Endometrial microvascular endothelial cells (primary cell): ENCODE data around the gene SFRP4. TPM values are rescaled to one million over a fixed set of nuclear protein-coding genes. Genes with fewer than 3 reads are reported as not detected.
"Not testable (repeated sequence)": the region's sequence is repeated elsewhere in the genome, so short reads cannot be mapped to it uniquely, and the experiment has no call there.

Experiments used
- in situ Hi-C: cut with HindIII; loops from 2 replicates; pipeline ENCODE4 v1.10.0; 2017; ENCODE audit warnings: low sequenced_read_pairs, low pct_unique_long_range_greater_than_20kb; ENCODE audit errors: inconsistent ontology term
- total RNA-seq: library from RNA; depleted of rRNA; stranded (reverse); fragments of >200 nt; gene quantifications from one replicate; pipeline ENCODE4 v1.2.3, GENCODE V29; 2015; ENCODE audit errors: inconsistent ontology term

The SFRP4 gene
- total RNA-seq = not detected

DNA sequence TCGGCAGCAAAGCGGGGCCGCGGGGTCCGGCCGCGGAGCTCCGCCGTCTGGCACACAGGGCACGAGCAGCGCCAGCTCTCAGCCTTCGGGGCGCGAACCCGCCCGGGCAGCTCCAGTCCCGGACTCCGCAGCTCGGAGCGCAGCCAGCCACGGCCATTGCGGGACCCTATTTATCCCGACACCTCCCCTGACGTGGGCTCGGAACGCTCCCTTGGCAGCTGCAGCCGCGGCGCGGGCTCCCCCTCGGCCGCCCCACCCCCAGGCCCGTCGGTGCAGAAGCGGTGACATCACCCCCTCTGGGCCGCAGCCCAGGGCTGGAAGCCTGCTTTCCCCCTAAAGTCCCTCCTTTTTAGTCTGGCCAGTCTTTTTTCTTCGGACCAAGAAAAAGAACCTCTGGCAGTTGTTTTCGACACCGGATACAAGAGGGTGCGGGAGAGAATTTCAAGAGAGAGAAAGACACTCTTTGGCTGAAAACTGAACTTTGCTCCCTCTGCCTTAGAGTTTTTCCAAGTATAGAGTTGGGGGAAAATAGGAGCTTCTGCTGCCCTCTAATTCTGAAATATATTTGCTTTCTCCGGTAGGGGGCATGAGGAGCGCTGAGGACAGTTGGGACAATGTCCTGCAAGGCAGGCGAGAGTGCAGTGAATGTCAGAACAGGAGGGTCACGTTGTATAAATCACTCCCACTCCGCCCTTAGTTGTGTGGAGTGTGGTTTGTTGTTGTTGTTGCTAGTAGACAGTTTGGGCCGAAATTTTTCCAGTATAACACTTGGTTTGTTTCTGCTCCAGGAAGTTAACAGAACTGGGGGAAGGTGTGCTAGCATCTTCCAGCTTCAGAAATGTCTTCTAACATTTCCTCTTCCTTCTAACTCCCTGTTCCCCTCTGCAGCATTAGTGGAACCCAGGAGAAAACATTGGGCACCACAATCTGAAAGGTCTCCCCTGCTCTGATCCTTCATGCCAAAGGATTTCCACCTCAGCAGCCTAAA is at the start of gene SFRP4:
Gene SFRP4, minus strand, starts transcription at position 145 of the 988 bp plus-strand sequence. CDS start 280 bp downstream, outside the sequence.
- in situ Hi-C loops = no loop called here

DNA sequence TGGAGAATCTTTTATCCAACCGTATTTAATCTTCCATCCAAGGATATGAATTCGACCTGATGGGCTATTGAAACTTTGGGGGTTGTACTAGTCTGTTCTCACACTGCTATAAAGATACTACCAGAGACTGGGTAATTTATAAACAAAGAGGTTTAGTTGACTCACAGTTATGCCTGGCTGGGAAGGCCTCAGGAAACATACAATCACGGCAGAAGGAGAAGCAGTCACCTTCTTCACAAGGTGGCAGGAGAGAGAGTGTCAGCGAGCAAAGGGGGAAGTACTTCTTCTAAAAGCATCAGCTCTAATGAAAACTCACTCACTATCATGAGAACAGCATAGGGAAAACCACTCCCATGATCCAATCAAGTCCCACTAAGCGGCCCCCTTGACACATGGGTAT is 47.6 kb upstream of the SFRP4 start:
- in situ Hi-C loops = no loop called here

DNA sequence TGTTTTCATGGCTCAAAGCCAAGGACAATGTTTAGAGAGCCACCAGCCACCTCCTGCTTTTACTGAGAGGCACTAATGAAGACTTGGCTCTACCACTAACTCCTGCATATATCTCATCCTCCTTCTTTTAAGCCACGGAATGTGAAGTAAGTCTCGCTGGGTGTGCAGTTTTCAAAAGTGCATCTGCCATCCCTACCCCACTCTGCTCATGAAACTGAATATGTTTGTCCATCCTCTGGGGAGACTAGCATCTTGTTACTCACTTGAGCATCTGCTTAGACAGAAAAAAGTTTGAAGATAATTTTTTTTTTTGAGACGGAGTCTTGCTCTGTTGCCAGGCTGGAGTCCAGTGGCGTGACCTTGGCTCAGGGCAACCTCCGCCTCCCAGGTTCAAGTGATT is 44.6 kb upstream of the SFRP4 start:
- in situ Hi-C loops = no loop called here

DNA sequence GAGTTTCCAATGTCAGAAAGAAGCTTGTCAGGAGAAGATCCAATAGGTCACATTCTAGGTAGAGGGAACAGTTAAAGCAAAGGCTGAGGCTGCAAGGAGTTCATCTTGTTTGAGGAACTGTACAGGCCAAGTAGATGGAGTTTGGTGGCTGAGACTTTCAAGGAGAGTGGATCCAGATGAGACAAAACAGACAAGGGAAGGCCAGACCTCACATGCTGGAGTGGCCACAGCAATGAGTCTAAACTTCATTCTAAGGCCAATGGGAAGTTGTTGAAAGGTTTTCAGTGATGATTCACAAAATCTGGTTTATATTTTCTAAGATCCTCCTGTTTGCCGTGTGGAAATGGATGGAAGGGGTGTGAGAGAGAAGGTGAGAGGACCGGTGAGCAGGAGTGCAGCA is 43.9 kb upstream of the SFRP4 start:
- in situ Hi-C loops = no loop called here

DNA sequence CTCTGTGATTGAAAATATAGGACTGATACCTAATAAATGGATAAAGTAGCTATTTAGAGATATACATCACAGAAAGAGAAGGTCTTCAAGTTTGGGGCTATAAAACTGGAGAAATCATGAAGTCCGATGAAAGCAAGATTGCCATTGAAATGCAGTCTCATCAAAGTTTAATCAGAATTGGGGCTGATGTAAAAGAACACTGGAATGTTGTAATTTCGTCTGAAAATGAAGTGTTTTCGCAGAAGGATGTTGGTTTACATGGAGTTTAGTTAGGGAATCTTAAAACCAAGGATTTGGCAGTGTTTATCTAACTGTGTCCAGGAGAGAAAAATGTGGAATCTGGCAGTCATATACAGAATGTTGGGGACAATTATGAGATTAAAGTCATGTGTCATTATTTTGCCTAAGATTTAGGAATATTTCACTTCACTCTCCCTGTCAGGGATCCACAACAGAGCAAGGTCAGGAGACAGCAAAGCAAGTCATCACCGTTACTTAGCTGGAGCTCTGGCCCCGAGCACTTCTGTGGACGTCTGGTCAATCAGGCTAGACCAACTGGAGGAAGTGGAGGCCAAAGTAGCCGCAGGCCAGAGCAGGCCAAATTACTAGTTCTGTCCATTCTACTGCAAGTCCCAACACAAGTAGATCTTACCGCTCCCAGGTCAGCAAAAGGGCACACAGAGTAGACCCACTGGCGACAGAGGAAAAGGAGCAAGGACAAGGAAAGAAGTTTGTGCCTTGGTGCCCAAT is 40.8 kb upstream of the SFRP4 start:
- in situ Hi-C loops = no loop called here

DNA sequence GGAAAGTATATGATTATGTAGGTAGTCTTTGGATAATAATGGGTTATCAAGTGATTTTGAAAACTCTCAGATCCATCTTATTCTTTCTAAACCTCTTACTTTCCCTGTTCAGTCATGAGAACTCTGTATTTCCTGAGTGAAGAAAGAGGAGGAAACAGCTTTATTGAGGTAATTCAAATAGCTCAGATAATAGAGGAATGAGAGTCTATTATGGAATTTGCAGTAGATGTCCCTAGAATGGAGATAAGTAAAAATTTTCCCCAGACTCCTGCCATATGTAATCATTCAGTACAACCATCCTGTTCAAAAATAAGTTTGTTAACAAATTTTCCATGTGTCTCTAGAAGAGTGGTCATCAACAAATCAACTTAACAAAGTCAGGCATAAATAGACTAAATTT is 40.2 kb upstream of the SFRP4 start:
- in situ Hi-C loops = no loop called here

DNA sequence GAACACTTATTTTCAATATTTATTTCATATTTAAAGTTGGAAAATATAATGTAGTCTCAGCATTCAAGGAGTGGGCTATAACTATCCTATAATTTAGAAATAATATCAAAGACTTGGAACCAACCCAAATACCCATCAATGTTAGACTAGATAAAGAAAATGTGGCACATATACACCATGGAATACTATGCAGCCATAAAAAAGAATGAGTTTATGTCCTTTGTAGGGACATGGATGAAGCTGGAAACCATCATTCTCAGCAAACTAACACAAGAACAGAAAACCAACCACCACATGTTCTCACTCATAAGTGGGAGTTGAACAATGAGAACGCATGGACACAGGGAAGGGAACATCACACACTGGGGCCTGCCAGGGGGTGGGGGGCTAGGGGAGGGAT is 37.6 kb upstream of the SFRP4 start:
- in situ Hi-C loops = not testable (repeated sequence)

DNA sequence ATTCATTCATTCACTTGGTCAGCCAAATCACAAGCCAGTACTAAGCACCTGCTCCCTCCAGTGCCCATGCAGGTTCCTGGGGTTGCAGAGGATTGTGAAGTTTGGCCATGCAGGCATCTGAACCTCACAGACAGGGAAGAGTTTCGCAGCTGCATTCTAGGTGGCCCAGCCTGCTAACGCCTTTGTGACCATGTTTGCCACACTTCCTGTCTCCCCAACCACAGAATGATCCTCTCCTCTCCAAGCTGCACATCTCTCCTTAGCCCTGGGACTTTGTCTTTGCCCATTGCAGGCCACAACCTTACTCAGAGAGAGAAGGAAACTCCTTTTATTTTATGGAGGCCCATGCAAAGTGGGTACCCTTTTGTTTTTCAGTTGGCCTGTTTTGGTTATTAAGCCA is 35.6 kb upstream of the SFRP4 start:
- in situ Hi-C loops = no loop called here

DNA sequence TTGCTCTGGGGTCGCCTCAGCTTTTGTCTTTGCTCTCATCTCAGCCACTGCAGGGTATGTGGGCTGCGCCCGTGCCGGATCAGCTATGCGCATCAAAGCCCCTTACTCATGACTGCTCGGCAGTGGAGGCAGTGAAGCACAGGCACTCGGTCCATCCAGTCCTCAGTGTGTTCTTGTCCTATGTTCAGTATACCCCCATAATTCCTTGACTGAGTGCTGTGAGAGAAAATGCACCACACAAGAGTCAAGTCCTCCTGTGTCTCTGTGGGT is 31.3 kb upstream of the SFRP4 start:
- in situ Hi-C loops = no loop called here

DNA sequence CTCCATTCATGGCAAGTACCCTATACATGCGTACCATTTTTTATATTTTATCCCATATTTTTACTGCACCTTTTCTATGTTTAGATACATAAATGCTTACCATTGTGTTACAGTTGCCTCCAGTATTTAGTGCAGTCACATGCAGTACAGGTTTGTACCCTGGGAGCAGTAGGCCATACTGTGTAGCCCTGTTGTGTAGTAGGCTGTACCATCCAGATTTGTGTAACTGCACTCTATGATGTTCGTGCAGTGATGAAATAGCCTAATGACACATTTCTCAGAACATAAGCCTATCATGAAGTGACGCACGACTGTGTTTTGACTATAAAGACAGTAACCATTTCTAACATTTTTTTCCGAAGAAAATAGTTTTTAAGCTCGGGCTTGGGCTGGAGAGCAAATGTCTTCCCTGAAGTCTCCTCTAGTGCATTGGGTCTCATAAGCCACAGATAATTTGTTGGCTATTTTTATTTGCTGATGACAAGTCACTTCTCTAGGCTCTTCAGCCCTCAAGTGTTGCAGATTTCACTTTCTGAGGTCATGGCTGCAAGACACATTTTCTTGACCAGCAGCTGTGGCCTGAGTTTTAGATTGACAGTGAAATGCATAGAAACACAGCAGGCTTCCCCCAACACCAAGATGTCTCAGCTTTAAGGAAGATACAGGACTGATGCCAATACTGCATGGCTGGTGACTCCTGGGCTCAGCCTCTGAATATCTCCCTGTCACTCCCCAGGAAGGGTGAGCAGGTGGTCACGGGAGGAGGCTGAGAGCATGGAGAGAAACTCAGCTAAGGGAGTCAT is 30.7 kb upstream of the SFRP4 start:
- in situ Hi-C loops = no loop called here

DNA sequence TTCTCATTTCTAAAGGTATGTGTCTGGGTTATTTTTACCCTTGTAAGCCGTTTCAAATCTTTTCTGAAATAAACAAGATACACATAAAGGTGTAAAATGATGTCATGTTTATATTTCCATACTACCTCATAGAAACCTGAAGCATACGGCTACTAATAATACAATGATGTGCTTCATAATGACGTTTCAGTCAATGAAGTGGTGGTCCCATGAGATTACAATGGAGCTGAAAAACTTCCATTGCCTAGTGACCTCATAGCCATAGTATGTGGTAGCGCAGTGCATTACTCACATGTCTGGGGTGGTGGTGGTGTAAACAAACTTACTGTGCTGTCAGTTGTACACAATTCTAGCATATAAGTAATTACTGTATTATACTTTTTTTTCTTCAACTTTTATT is 28.7 kb upstream of the SFRP4 start:
- in situ Hi-C loops = no loop called here

DNA sequence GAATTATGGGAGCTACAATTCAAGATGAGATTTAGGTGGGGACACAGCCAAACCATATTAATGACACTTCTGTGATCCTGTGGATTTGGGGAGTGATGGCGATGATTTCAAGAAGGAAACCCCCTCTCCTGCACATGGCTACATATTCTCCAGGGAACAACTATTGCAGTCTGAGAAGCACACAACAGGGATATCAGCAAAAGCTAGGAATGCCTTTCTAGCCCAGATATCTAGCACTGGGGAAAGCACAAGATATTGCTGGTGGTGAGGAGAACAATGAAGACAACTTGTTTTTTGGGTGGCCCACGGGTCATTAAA is 28.1 kb upstream of the SFRP4 start:
- in situ Hi-C loops = no loop called here

DNA sequence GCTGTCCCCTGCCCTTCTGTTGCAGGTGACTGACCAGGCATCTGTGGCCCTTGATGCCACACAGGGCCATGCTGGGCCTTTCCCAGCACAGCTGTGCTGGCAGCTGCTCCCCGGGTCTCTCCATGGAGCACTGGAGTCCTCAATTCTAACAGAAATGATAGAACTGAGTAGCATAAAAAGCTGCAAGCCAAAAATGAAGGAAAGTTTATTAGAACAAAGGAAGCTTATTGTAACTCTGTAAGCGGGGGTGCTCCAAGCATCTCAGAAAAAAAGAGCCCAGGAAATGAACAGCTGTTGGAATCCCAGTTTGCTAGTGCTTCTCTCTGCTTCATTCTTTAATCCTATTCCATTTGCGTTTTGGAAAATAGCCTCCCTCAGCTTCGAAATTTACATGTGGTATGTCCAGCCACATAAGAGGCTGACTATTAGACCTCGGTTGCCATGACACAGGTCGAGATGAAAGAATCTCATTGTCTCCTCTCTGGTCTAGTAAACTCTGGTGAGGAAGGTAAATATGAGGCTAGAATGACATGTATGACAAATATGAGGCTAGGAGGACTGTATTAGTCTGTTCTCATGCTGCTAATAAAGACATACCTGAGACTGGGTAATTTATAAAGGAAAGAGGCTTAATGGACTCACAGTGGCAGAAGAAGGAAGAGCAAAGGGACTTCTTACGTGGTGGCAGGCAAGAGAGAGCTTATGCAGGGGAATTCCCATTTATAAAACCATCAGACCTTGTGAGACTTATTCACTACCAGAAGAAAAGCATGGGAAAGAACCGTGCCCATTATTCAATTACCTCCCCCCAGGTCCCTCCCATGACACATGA is 27.5 kb upstream of the SFRP4 start:
- in situ Hi-C loops = no loop called here

DNA sequence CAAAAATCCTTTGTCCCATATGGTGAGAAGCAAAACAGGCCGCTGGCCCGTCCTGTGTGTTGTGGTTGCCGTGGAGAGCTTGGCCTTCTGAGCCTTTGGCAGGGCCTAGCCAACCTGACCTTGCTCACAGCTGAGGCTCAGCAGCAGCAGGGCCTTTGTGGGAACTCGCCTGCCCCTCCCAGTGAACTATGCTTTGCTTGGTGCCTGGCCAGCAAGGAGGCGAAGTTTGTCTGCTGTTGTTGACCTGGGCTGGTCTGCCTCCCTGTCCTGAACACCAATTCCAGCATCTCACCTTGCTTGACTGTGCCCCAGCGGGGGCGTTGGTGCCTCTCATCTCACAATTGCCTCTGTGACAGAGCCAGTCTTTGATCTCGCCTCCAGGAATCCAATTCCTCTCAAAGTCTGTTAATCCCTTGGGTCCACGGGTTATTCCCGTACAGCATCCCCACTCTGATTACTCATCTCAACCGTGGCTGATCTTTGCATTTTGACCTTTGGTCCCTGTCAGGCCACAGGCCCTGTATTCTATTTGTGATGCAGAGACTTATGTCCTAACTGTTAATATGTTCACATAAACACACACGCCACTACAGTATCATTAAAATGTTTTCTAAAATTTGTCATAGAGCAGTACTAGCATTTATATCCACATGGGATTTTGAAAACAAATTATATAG is 26.5 kb upstream of the SFRP4 start:
- in situ Hi-C loops = no loop called here

DNA sequence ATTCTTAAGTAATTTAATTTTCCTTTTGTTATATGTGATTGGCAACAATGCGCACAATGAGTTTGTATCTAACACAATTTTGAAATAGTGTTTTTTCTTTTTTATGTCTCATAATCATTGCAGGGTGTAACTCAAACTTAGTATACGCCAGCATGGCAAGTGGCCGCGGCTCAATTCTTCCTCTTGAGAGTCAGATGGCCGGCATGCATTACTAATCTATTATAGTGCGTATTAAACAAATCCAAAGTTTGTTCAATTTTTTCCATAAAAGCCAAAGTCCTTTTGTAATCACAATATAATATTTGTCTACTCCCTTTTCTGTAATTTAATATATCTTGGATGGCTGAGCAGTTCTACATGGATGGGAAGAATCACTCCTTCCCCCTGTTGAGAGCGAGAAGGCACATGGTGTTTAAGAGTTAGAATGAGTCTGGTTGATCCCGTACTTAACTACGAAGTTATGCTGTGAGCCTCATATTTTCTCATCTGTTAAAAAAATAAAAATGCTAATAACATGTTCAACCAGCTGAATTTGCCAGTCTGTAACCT is 16.5 kb upstream of the SFRP4 start:
- in situ Hi-C loops = no loop called here

DNA sequence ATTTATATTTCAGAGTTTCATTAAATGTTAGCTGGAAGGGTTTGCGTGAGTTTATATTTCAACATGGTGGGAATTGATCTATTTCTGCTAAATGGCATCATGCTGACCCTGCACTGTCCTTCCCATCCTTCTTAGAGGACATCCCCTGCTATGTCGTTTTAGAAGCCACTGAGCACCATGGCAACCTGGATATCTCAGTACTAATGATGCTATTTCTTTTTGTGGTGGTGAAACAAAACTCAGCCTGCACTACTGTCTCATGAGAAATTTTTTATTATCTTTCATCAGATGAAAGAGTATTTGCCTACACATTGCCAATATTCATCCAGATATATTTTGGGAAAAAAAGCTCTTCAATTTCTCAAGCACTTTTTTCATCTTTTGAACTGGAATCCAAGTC is 15.9 kb upstream of the SFRP4 start:
- in situ Hi-C loops = no loop called here

DNA sequence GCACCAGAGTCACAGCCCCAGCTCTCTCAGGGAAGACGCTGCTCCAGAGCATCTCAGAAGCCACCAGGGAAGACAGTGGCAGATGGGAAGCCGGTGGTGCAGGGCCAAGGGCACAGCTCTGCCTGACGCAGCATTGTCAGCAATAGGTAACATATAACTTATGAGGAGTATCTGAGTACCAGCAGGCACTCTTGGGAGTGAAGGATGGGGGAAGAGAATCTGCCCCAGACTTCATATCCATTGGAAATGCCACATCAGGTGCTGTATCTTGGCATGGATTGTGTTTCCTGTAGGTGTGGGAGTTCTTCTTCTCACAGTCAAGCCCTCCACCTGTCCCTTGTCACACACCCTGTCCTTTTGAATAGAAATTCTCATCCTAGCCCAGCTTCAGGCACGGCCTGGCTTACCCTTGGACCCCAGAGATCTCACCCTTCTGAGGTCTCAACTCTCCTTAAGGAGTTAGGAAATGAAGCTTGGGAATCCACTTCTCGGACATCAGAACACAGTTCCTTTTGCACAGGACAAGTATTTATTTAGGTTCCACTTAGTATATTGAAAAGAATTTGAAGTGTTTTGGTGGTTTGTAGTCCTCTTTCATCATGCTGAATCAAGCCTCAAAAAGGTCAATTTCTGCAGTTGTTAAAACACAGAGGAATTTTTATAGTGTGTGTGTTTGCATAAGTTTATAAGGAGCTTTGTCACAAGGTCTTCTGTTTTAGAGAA is 13.8 kb upstream of the SFRP4 start:
- in situ Hi-C loops = no loop called here
